ENCODE data around the gene HSD17B2.

DNA sequence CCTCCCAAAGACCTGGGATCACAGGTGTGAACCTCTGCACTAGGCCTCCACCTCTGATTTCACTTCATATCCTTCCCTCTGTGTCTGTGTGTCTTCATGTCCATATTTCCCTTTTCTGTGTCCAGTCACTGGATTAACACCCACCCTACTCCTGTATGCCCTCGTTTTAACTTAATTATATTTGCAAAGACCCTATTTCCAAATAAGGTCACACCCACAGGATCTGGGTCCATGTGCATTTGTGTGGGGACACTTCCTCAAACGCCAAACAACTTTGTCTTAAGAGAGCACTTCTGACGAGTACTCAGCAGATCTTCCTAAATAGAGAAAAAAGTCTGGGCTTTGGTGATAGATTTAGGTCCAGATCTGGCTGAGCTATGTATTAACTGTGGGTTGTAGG is 78.7 kb downstream of the HSD17B2 start:
- TF ChIP-seq, protein P1, sequence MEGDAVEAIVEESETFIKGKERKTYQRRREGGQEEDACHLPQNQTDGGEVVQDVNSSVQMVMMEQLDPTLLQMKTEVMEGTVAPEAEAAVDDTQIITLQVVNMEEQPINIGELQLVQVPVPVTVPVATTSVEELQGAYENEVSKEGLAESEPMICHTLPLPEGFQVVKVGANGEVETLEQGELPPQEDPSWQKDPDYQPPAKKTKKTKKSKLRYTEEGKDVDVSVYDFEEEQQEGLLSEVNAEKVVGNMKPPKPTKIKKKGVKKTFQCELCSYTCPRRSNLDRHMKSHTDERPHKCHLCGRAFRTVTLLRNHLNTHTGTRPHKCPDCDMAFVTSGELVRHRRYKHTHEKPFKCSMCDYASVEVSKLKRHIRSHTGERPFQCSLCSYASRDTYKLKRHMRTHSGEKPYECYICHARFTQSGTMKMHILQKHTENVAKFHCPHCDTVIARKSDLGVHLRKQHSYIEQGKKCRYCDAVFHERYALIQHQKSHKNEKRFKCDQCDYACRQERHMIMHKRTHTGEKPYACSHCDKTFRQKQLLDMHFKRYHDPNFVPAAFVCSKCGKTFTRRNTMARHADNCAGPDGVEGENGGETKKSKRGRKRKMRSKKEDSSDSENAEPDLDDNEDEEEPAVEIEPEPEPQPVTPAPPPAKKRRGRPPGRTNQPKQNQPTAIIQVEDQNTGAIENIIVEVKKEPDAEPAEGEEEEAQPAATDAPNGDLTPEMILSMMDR (IDR thresholded peaks at IDR 0.05): no peak
- no peak for TF ChIP-seq ZFX (IDR thresholded peaks at IDR 0.05; ENCODE audit: borderline replicate concordance)

All from 22Rv1 (cell line).